Measurements from ENCODE around the gene DNASE1L3.

DNA sequence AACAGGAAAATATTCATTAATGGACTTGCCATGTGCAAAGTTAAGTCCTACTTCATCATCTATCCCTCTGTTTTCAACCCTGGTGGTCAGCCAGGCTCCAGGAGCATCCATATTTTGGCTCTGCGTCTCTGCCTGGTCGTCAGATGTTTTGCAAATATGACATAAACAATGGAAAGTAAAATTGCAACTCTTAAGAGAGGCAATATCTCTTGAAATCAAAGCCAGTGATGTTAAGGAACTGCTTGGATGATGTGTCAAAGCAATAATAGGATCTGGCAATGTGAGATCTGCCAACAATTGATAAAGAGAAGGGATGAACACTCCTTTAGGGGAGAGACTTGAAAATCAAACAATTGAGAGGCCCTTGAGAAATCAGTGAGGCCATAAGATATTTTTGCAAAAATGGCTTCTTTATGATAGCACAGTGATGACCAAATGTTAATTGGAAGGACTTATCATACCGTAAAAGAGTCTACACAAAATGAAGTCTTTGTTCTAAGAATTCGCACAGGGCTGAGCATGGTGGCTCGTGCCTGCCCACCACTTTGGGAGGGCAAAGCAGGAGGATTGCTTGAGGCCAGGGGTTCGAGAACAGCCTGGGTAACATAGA is 33.3 kb upstream of the DNASE1L3 start:
- TF ChIP-seq, protein P1, sequence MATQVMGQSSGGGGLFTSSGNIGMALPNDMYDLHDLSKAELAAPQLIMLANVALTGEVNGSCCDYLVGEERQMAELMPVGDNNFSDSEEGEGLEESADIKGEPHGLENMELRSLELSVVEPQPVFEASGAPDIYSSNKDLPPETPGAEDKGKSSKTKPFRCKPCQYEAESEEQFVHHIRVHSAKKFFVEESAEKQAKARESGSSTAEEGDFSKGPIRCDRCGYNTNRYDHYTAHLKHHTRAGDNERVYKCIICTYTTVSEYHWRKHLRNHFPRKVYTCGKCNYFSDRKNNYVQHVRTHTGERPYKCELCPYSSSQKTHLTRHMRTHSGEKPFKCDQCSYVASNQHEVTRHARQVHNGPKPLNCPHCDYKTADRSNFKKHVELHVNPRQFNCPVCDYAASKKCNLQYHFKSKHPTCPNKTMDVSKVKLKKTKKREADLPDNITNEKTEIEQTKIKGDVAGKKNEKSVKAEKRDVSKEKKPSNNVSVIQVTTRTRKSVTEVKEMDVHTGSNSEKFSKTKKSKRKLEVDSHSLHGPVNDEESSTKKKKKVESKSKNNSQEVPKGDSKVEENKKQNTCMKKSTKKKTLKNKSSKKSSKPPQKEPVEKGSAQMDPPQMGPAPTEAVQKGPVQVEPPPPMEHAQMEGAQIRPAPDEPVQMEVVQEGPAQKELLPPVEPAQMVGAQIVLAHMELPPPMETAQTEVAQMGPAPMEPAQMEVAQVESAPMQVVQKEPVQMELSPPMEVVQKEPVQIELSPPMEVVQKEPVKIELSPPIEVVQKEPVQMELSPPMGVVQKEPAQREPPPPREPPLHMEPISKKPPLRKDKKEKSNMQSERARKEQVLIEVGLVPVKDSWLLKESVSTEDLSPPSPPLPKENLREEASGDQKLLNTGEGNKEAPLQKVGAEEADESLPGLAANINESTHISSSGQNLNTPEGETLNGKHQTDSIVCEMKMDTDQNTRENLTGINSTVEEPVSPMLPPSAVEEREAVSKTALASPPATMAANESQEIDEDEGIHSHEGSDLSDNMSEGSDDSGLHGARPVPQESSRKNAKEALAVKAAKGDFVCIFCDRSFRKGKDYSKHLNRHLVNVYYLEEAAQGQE (IDR thresholded peaks at IDR 0.05; ENCODE audit: insufficient read depth in 1 of 2, low read depth in 2 of 2, low read length in 2 of 2) = no peak
- TF ChIP-seq POLR2AphosphoS5 (IDR thresholded peaks at IDR 0.05; ENCODE audit: low read depth, low read length) (no peak), TAF1 (IDR thresholded peaks at IDR 0.05; ENCODE audit: borderline replicate concordance, insufficient read depth, low read length) (no peak), SIN3A (IDR thresholded peaks at IDR 0.05; ENCODE audit: borderline replicate concordance, insufficient read depth, low read length) (no peak)
